Fibroblast of skin of right biceps (primary cell): ENCODE results near the gene ATL3.
"Not testable (repeated sequence)": the region's sequence is repeated elsewhere in the genome, so short reads cannot be mapped to it uniquely, and the experiment has no call there.

ENCODE experiments used
- DNase-seq: peaks from one replicate; pipeline ENCODE4 v3.0.0-alpha.2; 2013

The ATL3 gene

GRCh38 chr11:63680834-63681320 is 9.7 kb upstream of the ATL3 start:
- peak; percentile 17 for DNase-seq

GRCh38 chr11:63673579-63673978 is 2.4 kb upstream of the ATL3 start:
- peak; percentile 77 for DNase-seq

GRCh38 chr11:63672936-63673539 is 1.9 kb upstream of the ATL3 start:
- DNase-seq: peak; percentile 9

GRCh38 chr11:63672156-63672463 is 934 bp upstream of the ATL3 start:
- no peak for DNase-seq

GRCh38 chr11:63670433-63671321 is 499 bp downstream of the ATL3 start:
- peak; percentile 51 for DNase-seq

- DNase-seq: no peak
Measured at GRCh38 chr11:63670096-63670432, 1.1 kb downstream of the ATL3 start.

GRCh38 chr11:63667995-63668795 is 3.0 kb downstream of the ATL3 start:
- DNase-seq: peak; percentile 95

- DNase-seq: peak; percentile 70
Measured at GRCh38 chr11:63666874-63667273, 4.3 kb downstream of the ATL3 start.

- peak; percentile 76 for DNase-seq
Measured at GRCh38 chr11:63663809-63664208, 7.4 kb downstream of the ATL3 start.

- DNase-seq: no peak
Measured at GRCh38 chr11:63660972-63661371, 10.2 kb downstream of the ATL3 start.

- DNase-seq: no peak
Measured at GRCh38 chr11:63652671-63653070, 18.5 kb downstream of the ATL3 start.

- no peak for DNase-seq
Measured at GRCh38 chr11:63643205-63643604, 28.0 kb downstream of the ATL3 start.

- peak; percentile 16 for DNase-seq
Measured at GRCh38 chr11:63641727-63642126, 29.4 kb downstream of the ATL3 start.

GRCh38 chr11:63639199-63639832 is 31.9 kb downstream of the ATL3 start:
- peak; percentile 23 for DNase-seq

GRCh38 chr11:63638436-63638835 is 32.7 kb downstream of the ATL3 start:
- not testable (repeated sequence) for DNase-seq

GRCh38 chr11:63635762-63636465 is 35.3 kb downstream of the ATL3 start:
- peak; percentile 59 for DNase-seq

GRCh38 chr11:63629426-63629825 is 41.8 kb downstream of the ATL3 start:
- DNase-seq: no peak

GRCh38 chr11:63623513-63624140 is 47.5 kb downstream of the ATL3 start:
- DNase-seq: no peak

- no peak for DNase-seq
Measured at GRCh38 chr11:63622323-63622722, 48.9 kb downstream of the ATL3 start.

- no peak for DNase-seq
Measured at GRCh38 chr11:63621071-63621470, 50.1 kb downstream of the ATL3 start.

GRCh38 chr11:63619967-63620366 is 51.2 kb downstream of the ATL3 start:
- no peak for DNase-seq

GRCh38 chr11:63617686-63618085 is 53.5 kb downstream of the ATL3 start:
- DNase-seq: not testable (repeated sequence)
